Limb (tissue), 2 donors: ENCODE results near the gene HSPA1A.
"Not testable (repeated sequence)": the region's sequence is repeated elsewhere in the genome, so short reads cannot be mapped to it uniquely, and the experiment has no call there.

Source experiments
- DNase-seq, 2 donors: peaks; one replicate each; pipeline ENCODE4 v3.0.0-alpha.2; 2016; ENCODE audit errors: extremely low spot score in 2 of 2

The HSPA1A gene

DNA sequence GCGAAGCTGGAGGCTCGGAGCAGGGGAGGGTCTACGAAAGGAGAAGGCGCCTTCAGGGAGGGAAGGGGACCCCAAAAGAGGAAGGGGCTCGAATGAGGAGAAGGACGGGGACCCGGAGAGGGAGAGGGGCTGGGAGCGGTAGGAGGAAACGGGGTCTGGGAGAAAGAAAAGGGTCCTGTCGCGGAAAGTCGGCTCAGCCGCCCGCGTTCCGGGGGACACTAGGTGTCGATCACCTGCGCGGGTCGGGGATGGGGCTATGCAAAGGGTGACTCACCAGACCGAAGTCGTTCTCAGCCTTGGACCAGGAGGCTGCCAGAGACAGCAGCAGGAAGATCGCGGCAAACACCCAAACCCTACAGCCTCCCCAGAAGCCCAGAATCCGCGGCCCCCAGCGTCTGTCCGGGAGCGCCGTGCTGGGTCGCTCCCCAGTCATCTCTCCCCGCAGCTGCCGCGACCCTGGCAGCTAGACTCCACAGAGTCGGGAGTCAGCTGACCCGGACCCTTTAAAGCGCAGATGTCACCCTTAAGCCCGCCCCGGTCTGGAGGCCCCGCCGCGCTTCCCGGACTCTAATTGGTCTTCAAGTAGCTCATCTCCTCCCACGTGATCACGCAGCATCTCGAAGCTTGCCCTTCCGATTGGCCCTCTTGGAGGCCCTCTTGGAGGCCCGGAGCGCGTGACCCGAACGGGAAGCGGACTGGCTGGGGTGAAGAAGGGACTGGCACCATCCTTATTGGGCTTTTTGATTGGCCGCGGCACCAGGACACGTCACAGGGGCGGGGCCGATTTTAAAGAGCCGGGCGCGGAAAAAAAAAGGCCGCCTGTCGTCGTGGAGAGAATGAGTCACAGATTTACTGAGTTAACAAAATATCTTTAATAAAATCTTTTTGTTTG, 47.2 kb downstream of the HSPA1A start, which contains the start of gene NEU1:
TSS of gene NEU1 (minus strand) at position 478 of the 892 bp plus-strand sequence. CDS start at position 433, 45 bp downstream.
- peak; percentile 98 to 100 for DNase-seq

DNA sequence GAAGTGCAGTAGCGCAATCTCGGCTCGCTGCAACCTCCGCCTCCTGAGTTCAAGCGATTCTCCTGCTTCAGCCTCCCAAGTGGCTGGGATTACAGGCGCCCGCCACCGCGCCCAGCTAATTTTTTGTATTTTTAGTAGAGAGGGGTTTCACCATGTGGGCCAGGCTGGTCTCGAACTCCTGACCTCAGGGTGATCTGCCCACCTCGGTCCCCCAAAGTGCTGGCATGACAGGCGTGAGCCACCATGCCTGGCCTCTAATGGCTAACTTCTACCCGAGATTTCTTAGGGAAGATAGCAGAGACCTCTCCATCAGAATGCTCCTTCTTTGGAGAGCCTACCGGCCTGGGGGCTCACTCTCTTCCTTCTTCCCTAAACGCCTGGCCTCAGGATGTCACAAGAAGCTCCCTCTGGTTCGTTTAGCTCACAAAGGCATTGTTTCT, 48.8 kb downstream of the HSPA1A start:
- DNase-seq, result not testable (repeated sequence)

DNA sequence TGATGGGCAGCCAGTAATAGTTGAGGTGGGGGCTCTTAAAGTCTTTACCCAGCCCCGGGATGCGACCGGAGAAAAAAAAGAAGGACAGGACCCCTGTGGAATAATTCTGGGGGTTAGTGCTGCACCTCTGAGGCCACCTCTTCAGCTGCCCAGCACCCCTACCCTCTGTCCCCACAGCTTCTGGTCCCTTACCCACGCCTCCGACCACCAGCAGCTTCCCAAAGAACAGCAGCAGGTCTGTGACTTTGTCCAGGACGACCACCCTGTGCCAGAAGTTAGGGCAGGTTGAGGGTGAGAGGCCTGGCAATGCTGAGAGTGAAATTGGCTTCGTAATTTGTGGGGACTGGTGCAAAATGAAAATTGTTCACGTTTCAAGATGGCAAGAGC, 49.5 kb downstream of the HSPA1A start:
- no peak for DNase-seq

DNA sequence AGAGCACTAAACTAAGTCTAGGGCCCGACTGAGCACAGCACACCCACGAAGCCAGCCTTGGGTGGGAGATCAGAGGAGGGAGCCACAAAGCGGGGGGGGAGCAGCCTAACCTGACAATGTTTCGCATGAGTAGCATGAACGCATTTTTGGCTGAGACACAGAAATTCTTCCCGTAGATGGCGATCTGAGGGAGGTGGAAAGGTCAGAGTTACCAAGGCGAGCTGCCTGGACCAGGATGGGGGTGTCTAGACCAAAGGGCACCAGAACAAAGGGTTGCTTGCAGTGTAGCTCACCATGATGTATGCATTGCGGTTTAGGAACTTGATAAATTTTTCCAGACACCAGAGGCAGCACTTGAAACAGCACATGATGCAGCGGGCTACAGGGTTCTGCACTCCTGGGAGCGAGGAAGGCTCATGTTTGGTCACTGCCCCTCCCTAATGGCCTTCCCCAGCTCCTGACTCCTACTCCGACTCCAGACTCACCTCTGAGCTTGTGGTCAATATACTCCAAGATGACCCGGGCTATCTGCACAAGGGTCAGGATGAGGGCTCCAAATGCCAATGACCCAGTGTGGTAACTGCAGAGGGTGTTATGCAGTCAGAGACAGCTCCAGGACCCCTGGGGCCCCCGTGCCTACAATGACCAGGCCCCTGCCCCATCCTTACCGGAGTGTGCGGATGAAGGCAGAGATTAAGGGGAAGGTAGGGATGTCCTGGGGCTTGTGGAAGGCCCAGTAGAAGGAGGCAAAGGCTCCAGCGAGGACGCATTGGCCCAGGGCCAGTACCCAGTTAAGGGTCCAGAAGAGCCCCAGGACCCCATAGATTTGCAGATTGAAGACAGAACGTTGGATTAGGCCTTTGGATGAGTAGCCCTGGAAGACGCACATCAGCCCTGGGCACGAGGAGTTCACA, 50.1 kb downstream of the HSPA1A start:
- no peak for DNase-seq
